ENCODE results near the gene GRHL1.

GRHL1 gene

DNA sequence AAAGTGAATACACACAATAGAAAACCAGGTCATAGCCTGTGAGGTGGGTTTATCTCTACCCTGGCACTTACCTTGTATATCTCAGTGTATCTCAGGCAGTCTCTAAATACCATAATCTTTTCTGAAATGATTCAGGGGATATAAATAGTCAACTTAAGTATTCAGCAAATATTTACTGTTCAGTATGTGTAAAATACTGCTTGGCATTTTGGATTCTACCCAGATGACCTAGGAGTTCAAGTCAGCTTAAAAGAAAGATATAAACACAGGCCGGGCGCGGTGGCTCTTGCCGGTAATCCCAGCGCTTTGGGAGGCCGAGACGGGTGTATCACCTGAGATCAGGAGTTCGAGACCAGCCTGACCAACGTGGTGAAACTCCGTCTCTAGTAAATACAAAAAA, 23.8 kb downstream of the GRHL1 start:
- no peaks in the 10 kb centered on the region for H3F3A ChIP-seq (ENCODE audit: insufficient read depth, low read length)
- H3K4me1 ChIP-seq (ENCODE audit: low read length), result no peaks in the 10 kb centered on the region
- H4K20me1 ChIP-seq (ENCODE audit: insufficient read depth, low read length), result no peaks in the 10 kb centered on the region
- H3K36me3 ChIP-seq (replicated peaks; ENCODE audit: insufficient read depth, low read length), result no peaks in the 10 kb centered on the region
- H3K27me3 ChIP-seq (replicated peaks; ENCODE audit: insufficient read depth, low read length), result no peaks in the 10 kb centered on the region
- H3K9me3 ChIP-seq (replicated peaks; ENCODE audit: insufficient read depth, low read length), result no peaks in the 10 kb centered on the region
- no peak for DNase-seq
- TF ChIP-seq EZH2phosphoT487 (IDR thresholded peaks at IDR 0.05; ENCODE audit: low read length), result no peak
- TF ChIP-seq EZH2 (optimal IDR thresholded peaks at IDR 0.05; ENCODE audit: low read depth, low read length), result no peak
- TF ChIP-seq, protein P1, sequence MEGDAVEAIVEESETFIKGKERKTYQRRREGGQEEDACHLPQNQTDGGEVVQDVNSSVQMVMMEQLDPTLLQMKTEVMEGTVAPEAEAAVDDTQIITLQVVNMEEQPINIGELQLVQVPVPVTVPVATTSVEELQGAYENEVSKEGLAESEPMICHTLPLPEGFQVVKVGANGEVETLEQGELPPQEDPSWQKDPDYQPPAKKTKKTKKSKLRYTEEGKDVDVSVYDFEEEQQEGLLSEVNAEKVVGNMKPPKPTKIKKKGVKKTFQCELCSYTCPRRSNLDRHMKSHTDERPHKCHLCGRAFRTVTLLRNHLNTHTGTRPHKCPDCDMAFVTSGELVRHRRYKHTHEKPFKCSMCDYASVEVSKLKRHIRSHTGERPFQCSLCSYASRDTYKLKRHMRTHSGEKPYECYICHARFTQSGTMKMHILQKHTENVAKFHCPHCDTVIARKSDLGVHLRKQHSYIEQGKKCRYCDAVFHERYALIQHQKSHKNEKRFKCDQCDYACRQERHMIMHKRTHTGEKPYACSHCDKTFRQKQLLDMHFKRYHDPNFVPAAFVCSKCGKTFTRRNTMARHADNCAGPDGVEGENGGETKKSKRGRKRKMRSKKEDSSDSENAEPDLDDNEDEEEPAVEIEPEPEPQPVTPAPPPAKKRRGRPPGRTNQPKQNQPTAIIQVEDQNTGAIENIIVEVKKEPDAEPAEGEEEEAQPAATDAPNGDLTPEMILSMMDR (IDR thresholded peaks at IDR 0.05; ENCODE audit: low read length), result no peak
- H3K9me2 ChIP-seq (replicated peaks; ENCODE audit: insufficient read depth, low read length), result no peaks in the 10 kb centered on the region
- H3K4me2 ChIP-seq (ENCODE audit: low read depth, low read length), result no peak overlapping the region
- no peak overlapping the region for H2AFZ ChIP-seq (ENCODE audit: low read length)
- no peak overlapping the region for H3K4me3 ChIP-seq (ENCODE audit: low read length)
- no peaks in the 10 kb centered on the region for H3K79me2 ChIP-seq (ENCODE audit: low read length)
- no peak overlapping the region for H3K9ac ChIP-seq (ENCODE audit: low read length)
- no peak overlapping the region for H3K27ac ChIP-seq (ENCODE audit: low read length)

DNA sequence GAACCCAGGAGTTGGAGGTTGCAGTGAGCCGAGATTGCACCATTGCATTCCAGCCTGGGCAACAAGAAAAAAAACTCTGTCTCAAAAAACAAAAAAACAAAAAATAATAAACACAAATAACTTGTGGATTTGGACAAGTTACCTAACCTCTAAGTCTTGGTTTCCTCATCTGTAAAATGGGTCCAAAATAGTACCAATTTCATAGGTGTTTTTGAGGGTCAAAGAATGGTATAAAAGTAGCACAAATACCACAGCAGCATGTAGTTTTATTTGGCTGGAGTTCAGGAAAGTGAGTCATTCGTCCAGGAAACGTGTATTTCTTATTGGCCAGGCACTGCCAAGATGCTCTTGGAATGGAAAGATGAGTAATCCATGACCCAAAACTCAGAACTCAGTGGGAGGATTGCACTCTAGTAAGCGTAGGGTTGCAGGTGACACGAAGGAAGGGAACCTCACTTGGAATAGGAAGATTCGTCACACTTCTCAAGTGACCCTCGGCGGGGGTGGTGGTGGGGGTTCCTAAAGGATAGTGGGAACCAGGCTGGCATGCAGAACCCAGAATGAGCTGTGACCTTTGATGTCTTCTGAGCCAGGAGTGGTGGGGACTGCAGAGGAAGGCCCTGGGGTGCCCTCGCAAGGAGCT, 24.4 kb downstream of the GRHL1 start:
- no peaks in the 10 kb centered on the region for H3F3A ChIP-seq (ENCODE audit: insufficient read depth, low read length)
- H3K4me2 ChIP-seq (ENCODE audit: low read depth, low read length), result no peak overlapping the region
- H3K27me3 ChIP-seq (replicated peaks; ENCODE audit: insufficient read depth, low read length), result no peaks in the 10 kb centered on the region
- H3K4me3 ChIP-seq (ENCODE audit: low read length), result no peak overlapping the region
- no peaks in the 10 kb centered on the region for H3K36me3 ChIP-seq (replicated peaks; ENCODE audit: insufficient read depth, low read length)
- no peak overlapping the region for H3K27ac ChIP-seq (ENCODE audit: low read length)
- H3K4me1 ChIP-seq (ENCODE audit: low read length), result no peaks in the 10 kb centered on the region
- H4K20me1 ChIP-seq (ENCODE audit: insufficient read depth, low read length), result no peaks in the 10 kb centered on the region
- H3K9ac ChIP-seq (ENCODE audit: low read length), result no peak overlapping the region
- no peaks in the 10 kb centered on the region for H3K9me3 ChIP-seq (replicated peaks; ENCODE audit: insufficient read depth, low read length)
- no peaks in the 10 kb centered on the region for H3K79me2 ChIP-seq (ENCODE audit: low read length)
- TF ChIP-seq, protein P1 (IDR thresholded peaks at IDR 0.05; ENCODE audit: low read length), result no peak
- no peak for TF ChIP-seq EZH2phosphoT487 (IDR thresholded peaks at IDR 0.05; ENCODE audit: low read length)
- no peak for DNase-seq
- H3K9me2 ChIP-seq (replicated peaks; ENCODE audit: insufficient read depth, low read length), result no peaks in the 10 kb centered on the region
- H2AFZ ChIP-seq (ENCODE audit: low read length), result no peak overlapping the region

DNA sequence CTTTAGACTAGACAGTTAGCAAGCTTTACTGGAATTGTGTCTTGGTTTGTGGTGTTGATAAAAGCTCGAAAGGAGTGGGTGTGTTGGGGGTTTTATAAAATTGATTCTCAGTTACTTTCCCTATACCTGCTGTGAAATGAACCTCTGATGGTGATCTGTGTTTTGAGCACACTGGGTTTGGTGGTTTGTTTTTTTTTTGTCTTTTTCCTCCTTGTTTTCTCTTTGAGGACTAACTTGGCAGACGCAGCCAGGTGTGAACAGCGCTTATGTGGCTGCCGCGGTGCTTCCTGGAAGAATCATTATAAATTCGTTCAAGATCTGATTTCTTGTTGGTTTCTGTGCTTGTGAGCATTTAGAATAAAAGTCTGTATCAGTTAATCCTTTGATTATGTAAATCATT, 28.5 kb downstream of the GRHL1 start:
- H3K79me2 ChIP-seq (ENCODE audit: low read length), result no peaks in the 10 kb centered on the region
- TF ChIP-seq EZH2 (optimal IDR thresholded peaks at IDR 0.05; ENCODE audit: low read depth, low read length), result no peak
- TF ChIP-seq, protein P1 (IDR thresholded peaks at IDR 0.05; ENCODE audit: low read length), result no peak
- no peak for TF ChIP-seq EZH2phosphoT487 (IDR thresholded peaks at IDR 0.05; ENCODE audit: low read length)
- H4K20me1 ChIP-seq (ENCODE audit: insufficient read depth, low read length), result no peaks in the 10 kb centered on the region

More for the DNA sequence above, 28.5 kb downstream of the GRHL1 start:
- H3K4me2 ChIP-seq (ENCODE audit: low read depth, low read length), result no peak overlapping the region
- H3K9me3 ChIP-seq (replicated peaks; ENCODE audit: insufficient read depth, low read length), result no peaks in the 10 kb centered on the region
- no peaks in the 10 kb centered on the region for H3K4me1 ChIP-seq (ENCODE audit: low read length)
- no peak overlapping the region for H3K9ac ChIP-seq (ENCODE audit: low read length)
- H3K27me3 ChIP-seq (replicated peaks; ENCODE audit: insufficient read depth, low read length), result no peaks in the 10 kb centered on the region
- no peak overlapping the region for H3K27ac ChIP-seq (ENCODE audit: low read length)
- no peak overlapping the region for H3K4me3 ChIP-seq (ENCODE audit: low read length)
- no peaks in the 10 kb centered on the region for H3K36me3 ChIP-seq (replicated peaks; ENCODE audit: insufficient read depth, low read length)
- H2AFZ ChIP-seq (ENCODE audit: low read length), result no peak overlapping the region
- no peaks in the 10 kb centered on the region for H3F3A ChIP-seq (ENCODE audit: insufficient read depth, low read length)
- no peaks in the 10 kb centered on the region for H3K9me2 ChIP-seq (replicated peaks; ENCODE audit: insufficient read depth, low read length)
- DNase-seq, result no peak
